ENCODE data around the gene GLRA3. TPM values are rescaled to one million over a fixed set of nuclear protein-coding genes. Genes with fewer than 3 reads are reported as not detected.
"Not testable (repeated sequence)": the region's sequence is repeated elsewhere in the genome, so short reads cannot be mapped to it uniquely, and the experiment has no call there.

Gene GLRA3
- total RNA-seq, 1 donor from 2014 or later = not detected

- DNase-seq = no peak
- no peak for ATAC-seq (ENCODE audit: poor library complexity)
- intact Hi-C loops (cut with DNase I) = no loop called here
These were observed 2.4 kb downstream of the GLRA3 start for GRCh38 chr4:174826660-174827059.

DNA sequence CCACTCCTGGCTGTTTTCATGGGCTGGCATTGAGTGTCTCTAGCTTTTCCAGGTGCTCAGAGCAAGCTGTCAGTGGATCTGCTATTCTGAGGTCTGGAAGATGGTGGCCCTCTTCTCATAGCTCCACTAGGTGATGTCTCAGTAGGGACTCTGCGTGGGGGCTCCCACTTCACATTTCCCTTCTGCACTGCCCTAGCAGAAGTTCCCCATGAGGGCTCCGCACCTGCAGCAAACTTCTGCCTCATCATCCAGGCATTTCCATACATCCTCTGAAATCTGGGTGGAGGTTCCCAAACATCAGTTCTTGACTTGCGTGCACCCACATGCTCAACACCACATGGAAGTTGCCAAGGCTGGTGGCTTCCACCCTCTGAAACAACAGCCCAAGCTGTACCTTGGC lies 13.8 kb downstream of the GLRA3 start:
- ATAC-seq (ENCODE audit: poor library complexity) = no peak
- no peak for DNase-seq
- intact Hi-C loops (cut with DNase I) = no loop called here

GRCh38 chr4:174813292-174813691 lies 15.8 kb downstream of the GLRA3 start:
- DNase-seq (no peak), ATAC-seq (ENCODE audit: poor library complexity) (no peak)
- intact Hi-C loops (cut with DNase I) = no loop called here

GRCh38 chr4:174810834-174811233 lies 18.2 kb downstream of the GLRA3 start:
- no peak for ATAC-seq (ENCODE audit: poor library complexity)

DNA sequence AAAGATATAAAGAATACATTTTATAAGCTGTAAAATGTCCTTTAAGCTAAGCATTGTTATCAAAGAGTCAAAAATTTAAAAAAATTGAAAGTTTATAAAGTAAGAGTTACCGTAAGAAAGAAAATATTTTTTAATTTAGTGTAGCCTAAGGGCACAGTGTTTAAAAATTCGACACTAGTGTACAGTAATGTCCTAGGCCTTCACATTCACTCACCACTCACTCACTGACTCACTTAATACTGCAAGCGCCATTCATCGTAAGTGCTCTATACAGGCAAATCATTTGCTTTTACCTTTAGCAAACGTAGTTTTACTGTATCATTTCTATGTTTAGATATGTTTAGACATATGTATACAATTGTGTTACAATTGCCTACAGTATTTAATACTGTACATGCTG lies 20.2 kb downstream of the GLRA3 start:
- intact Hi-C loops (cut with DNase I) = no loop called here
- DNase-seq = no peak
- ATAC-seq (ENCODE audit: poor library complexity) = no peak

More at GRCh38 chr4:174810834-174811233, 18.2 kb downstream of the GLRA3 start:
- DNase-seq = no peak
- intact Hi-C loops (cut with DNase I) = no loop called here

- DNase-seq (no peak), ATAC-seq (ENCODE audit: poor library complexity) (no peak)
- intact Hi-C loops (cut with DNase I) = no loop called here
These were observed 20.9 kb downstream of the GLRA3 start for GRCh38 chr4:174808119-174808518.

DNA sequence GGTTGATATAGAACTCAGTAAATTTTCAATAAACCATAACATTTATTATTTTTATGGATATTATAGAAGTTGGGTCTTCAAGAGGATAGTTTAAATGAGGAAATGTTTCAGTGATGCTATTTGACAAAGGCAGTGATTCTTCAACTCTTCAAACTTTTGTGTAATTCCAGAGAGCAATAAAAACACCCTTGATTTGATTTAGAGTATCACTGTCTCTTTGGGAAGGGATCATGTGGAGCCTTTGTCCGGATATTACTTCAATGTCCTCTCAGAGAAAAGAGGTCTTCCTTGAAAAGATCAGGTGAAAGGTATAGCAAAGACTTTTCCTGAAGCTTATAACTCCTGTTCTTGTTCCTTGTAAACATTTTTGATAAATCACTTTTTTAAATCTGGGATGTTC lies 23.3 kb downstream of the GLRA3 start:
- DNase-seq (no peak), ATAC-seq (ENCODE audit: poor library complexity) (no peak)
- intact Hi-C loops (cut with DNase I) = no loop called here

GRCh38 chr4:174794543-174795094 lies 34.4 kb downstream of the GLRA3 start:
- intact Hi-C loops (cut with DNase I) = no loop called here
- ATAC-seq (ENCODE audit: poor library complexity) (no peak), DNase-seq (no peak)

DNA sequence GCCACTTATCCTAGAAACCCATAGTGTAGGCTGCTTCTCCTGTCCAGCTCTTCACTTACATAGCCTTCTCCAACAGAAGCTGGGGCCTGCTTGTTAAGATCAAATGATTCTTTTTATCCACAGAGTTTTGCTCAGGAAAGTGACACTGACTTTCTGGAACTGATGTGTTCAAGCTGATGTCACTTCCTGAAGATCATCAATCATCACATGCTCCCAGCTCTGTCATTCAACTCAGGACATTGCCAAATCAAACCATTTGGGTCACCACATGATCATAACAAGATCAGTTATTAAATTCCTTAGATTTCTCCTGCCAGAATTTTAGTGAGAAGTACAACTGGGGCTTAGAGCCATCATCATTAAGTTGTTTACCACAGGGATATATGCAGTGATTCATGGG lies 39.4 kb downstream of the GLRA3 start:
- DNase-seq = no peak
- intact Hi-C loops (cut with DNase I) = no loop called here
- ATAC-seq (ENCODE audit: poor library complexity) = no peak

- intact Hi-C loops (cut with DNase I); ATAC-seq (ENCODE audit: poor library complexity); DNase-seq: not testable (repeated sequence)
These were observed 50.6 kb downstream of the GLRA3 start for GRCh38 chr4:174778274-174778986.

- DNase-seq (no peak), ATAC-seq (ENCODE audit: poor library complexity) (no peak)
- intact Hi-C loops (cut with DNase I) = no loop called here
These were observed 53.7 kb downstream of the GLRA3 start for GRCh38 chr4:174775366-174775765.

GRCh38 chr4:174764105-174764729 lies 64.8 kb downstream of the GLRA3 start:
- intact Hi-C loops (cut with DNase I) = loop anchor here (5.0 kb wide), 1 partner anchor 773 kb away; no protein-coding TSS in a partner anchor
- ATAC-seq (ENCODE audit: poor library complexity) (no peak), DNase-seq (no peak)

DNA sequence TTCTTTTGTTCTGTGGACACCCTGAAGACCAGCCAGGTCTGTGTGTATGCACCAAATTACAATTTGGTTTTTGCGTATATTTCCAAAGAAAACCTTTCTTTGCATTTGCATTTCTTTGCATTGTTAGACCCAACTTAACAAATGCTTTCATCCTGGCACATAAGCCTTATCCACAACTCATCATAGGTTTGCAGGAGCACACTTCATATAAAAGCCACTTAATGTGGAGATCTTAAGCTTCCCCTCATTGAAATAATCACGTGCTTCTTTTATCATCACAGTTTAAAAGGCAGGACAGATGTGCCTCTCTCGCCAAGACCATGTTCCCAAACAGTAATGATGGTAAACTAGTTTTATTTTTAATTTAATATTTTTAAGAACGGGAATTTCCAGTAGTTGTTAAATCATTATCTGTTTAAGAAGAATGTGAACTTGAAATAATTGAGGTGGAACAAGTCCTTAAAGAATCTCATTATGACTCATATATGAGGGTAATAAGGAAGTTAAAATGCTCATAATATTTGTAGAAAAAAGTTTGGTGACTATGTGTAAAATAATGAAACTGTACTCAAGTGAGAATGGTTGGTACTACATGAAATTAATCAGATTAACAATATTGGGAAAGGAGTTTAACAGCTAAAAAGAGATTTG lies 65.5 kb downstream of the GLRA3 start:
- no peak for ATAC-seq (ENCODE audit: poor library complexity)
- intact Hi-C loops (cut with DNase I) = loop anchor here (5.0 kb wide), 1 partner anchor 774 kb away; no protein-coding TSS in a partner anchor
- no peak for DNase-seq

DNA sequence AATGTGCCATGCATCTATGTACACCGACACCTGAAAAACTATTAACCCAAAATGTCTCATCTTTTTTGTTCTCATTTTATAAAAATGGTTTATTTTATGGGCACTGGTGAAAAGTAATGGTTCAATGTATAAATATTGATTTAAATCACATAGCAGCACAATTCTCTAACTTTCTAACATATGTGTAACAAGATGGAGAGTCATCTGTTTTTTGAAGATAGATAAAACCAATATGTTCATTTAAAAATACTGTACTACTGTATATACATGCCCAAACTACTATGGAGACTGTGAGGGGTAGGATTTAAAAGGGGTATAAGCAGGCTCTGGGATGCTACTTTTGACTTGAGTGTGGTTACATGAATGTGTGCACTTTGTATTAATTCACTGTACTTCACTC lies 67.6 kb downstream of the GLRA3 start:
- intact Hi-C loops (cut with DNase I) = loop anchor here (5.0 kb wide), 1 partner anchor 776 kb away; no protein-coding TSS in a partner anchor
- DNase-seq (no peak), ATAC-seq (ENCODE audit: poor library complexity) (no peak)

DNA sequence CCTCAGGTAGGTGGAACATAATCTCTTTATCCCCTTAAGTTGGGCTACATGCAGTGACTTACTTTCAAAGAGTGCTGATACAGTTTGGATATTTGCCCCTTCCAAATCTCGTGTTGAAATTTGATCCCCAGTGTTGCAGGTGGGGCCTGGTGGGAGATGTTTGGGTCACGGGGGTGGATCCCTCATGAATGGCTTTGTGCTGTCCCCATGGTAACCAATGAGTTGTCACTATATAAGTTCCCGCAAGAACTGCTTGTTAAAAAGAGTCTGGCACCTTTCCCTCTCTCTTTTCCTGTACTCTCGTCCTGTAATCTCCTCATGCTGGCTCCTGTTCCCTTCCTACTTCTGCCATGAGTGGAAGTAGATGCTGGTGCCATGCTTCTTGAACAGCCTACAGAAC lies 71.3 kb downstream of the GLRA3 start:
- DNase-seq (no peak), ATAC-seq (ENCODE audit: poor library complexity) (no peak)
- intact Hi-C loops (cut with DNase I) = no loop called here

- intact Hi-C loops (cut with DNase I) = no loop called here
- ATAC-seq (ENCODE audit: poor library complexity) (no peak), DNase-seq (no peak)
These were observed 76.0 kb downstream of the GLRA3 start for GRCh38 chr4:174753021-174753420.

DNA sequence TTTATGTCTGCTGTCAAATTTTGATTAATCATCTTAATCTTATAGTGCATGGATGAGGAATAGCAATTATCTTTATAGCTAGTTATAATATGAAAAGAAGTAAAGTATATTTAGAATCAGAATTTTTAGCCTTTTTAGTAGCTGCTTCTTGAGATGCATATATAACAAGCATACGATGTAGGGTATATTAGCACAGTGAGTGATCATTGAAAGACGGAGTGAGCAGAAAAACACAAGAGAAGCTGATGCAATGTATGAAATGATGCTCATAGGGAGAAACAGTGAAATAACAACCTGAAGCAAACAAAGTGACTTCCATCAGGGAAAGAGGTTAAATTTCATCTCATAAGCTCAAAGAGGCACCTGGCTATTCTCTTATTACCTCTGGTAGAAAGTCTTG lies 77.0 kb downstream of the GLRA3 start:
- ATAC-seq (ENCODE audit: poor library complexity) = no peak
- no peak for DNase-seq
- intact Hi-C loops (cut with DNase I) = no loop called here

DNA sequence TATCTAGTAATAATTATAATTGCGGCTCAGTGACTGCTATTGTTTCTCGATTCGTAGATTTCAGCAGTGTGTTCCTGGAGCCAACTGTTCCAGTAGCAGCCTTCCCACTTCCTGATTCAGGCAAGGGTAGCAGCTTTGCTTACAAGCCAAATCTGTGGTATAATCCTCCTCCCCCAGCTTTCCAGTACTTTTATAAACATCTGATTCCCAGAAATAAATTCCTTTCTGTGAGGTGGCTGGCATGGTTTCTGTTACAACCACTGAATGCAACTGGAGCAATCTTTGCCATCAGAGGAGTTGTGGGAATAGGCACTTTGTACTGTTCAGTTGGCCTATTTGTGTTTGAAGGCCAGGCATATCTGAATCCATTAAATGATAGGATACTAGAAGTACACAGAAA lies 80.0 kb downstream of the GLRA3 start:
- ATAC-seq (ENCODE audit: poor library complexity) (no peak), DNase-seq (no peak)
- intact Hi-C loops (cut with DNase I) = no loop called here

DNA sequence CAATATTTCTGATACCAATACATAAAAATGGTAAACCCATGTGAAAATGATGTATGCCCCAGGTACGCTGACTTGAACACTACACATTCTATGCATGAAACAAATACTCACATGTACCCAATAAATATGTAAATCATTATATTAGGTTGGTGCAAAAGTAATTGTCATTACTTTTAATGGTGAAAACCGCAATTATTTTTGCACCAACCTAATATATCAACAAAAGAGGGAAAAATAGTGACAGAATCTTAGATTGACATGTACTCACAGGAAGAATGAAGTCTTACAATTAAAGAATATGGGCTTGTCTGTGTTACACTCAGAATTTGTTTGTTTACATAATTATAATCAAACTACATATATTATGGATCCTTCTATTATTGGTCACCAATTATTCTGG lies 82.3 kb downstream of the GLRA3 start:
- ATAC-seq (ENCODE audit: poor library complexity) = no peak
- DNase-seq = no peak
- intact Hi-C loops (cut with DNase I) = no loop called here

DNA sequence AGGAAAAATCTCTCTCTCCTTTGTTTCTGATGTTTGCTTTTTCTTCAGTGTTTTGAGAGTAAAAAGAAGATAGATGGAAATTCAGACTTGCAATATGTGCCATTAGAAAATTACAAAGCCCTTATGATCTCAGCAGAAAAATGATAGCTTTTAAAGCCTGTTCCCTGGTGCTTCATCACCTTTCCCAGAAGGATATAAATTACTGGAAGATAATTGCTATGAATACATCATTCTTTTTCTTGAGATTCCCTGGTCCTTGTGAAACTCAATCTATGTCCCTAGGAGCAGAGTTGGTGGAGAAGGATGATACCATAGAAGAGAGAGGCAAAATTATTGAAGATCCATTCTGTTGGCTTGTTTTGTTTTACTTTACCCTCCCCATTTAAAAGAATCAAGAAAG lies 86.5 kb downstream of the GLRA3 start:
- ATAC-seq (ENCODE audit: poor library complexity) (no peak), DNase-seq (no peak)
- intact Hi-C loops (cut with DNase I) = no loop called here
